HepG2 (cell line): ENCODE results near the gene FAF1. TPM values are rescaled to one million over a fixed set of nuclear protein-coding genes. Genes with fewer than 3 reads are reported as not detected.

Experiments
- ATAC-seq: fragments of 200-7000 bp; cut with Tn5 transposase; 3 replicates; pipeline ENCODE4 v1.9.1; 2020; ENCODE audit warnings: mild to moderate bottlenecking, moderate library complexity
- BruUV-seq: library from RNA; stranded (reverse); fragments of 400-500 nt; replicated peaks from 2 replicates; lab custom pipeline; 2021; lab: Mats Ljungman, UMichigan
- CTCF ChIA-PET: fragments of 300-600 bp; formaldehyde crosslinking; extraction: SDS; loops from one replicate; lab custom pipeline; 2021; ENCODE audit warnings: low total read pairs, inconsistent platforms, low intra/inter-chr PET ratio; lab: Yijun Ruan, JAX
- POLR2A ChIA-PET: fragments of 350-600 bp; sonication (Branson Sonifier 250); formaldehyde crosslinking; loops from one replicate; lab custom pipeline; 2020; ENCODE audit warnings: antibody characterized with exemption, inconsistent platforms; lab: Yijun Ruan, JAX
- DNase-seq: peaks from one replicate; pipeline ENCODE4 v3.0.0-alpha.2; 2015; ENCODE audit warnings: low spot score
- FAIRE-seq: peaks from 3 replicates; lab custom pipeline; 2011; peaks lifted over from hg19 to GRCh38; lab: Jason Lieb, UNC
- H2AFZ ChIP-seq: one replicate; pipeline ENCODE4 v1.6.1; 2011; ENCODE audit warnings: low read length, inconsistent platforms
- H3K27ac ChIP-seq: fragments of 300-600 bp; 3 replicates; pipeline ENCODE4 v1.8.0; 2011; ENCODE audit warnings: mixed run types, mild to moderate bottlenecking, mixed read lengths, low read length, inconsistent platforms; ENCODE audit not compliant: insufficient read depth; ENCODE audit errors: extremely low read length
- H3K27me3 ChIP-seq, 2 experiments: fragments of 200-600 bp in 1 of 2; 2 replicates in 1 of 2; 3 replicates in 1 of 2; pipeline versions ENCODE4 v1.6.0 to v1.8.0; 2011; ENCODE audit warnings: low read length in 2 of 2, mild to moderate bottlenecking in 2 of 2, moderate library complexity in 2 of 2, inconsistent platforms in 1 of 2; ENCODE audit not compliant: insufficient read depth in 2 of 2, control insufficient read depth in 1 of 2
- H3K36me3 ChIP-seq, 2 experiments: fragments of 200-600 bp in 1 of 2; replicated peaks in 1 of 2; 2 replicates in 1 of 2; 3 replicates in 1 of 2; pipeline versions ENCODE4 v1.5.1 to v1.8.0; 2011; ENCODE audit warnings: low read length in 2 of 2, inconsistent platforms in 1 of 2; ENCODE audit not compliant: insufficient read depth in 2 of 2, control insufficient read depth in 1 of 2
- H3K4me1 ChIP-seq: 2 replicates; pipeline ENCODE4 v1.5.1; 2012; ENCODE audit warnings: low read length, inconsistent platforms; ENCODE audit not compliant: insufficient read depth
- H3K4me2 ChIP-seq: 2 replicates; pipeline ENCODE4 v1.6.0; 2011; ENCODE audit warnings: low read depth, low read length, inconsistent platforms
- H3K4me3 ChIP-seq, 3 experiments: fragments of 200-600 bp in 1 of 3; sonication (generic), shearing (Covaris generic) in 1 of 3; replicated peaks in 1 of 3; 2 replicates each; pipeline ENCODE4 v1.5.1; 2011 to 2016; ENCODE audit warnings: low read length in 3 of 3, inconsistent platforms in 2 of 3, low read depth in 2 of 3, mild to moderate bottlenecking in 2 of 3, control low read depth in 1 of 3, mixed read lengths in 1 of 3; ENCODE audit not compliant: insufficient read depth in 1 of 3
- H3K79me2 ChIP-seq: one replicate; pipeline ENCODE4 v1.6.1; 2011; ENCODE audit warnings: low read length, inconsistent platforms; ENCODE audit not compliant: insufficient read depth
- H3K9ac ChIP-seq: 2 replicates; pipeline ENCODE4 v1.6.0; 2011; ENCODE audit warnings: mild to moderate bottlenecking, low read depth, low read length, inconsistent platforms; ENCODE audit not compliant: insufficient read depth
- H3K9me3 ChIP-seq: 2 replicates; pipeline ENCODE4 v1.5.1; 2012; ENCODE audit warnings: mild to moderate bottlenecking, low read length
- H4K20me1 ChIP-seq: 2 replicates; pipeline ENCODE4 v1.6.0; 2011; ENCODE audit warnings: inconsistent platforms, mild to moderate bottlenecking, low read length, moderate library complexity; ENCODE audit not compliant: insufficient read depth
- ARNT2 ChIP-seq: sonication (generic); formaldehyde crosslinking; IDR thresholded peaks from 2 replicates; pipeline ENCODE4 v1.8.0; 2022; ENCODE audit warnings: mild to moderate bottlenecking, low read depth, missing genetic modification reagents, moderate library complexity
- CENPBD1 ChIP-seq: sonication (generic); formaldehyde crosslinking; IDR thresholded peaks from 2 replicates; pipeline ENCODE4 v1.8.0; 2022; ENCODE audit warnings: missing genetic modification reagents, low read depth, mild to moderate bottlenecking, borderline replicate concordance
- CREM ChIP-seq, 2 experiments: sonication (generic) in 1 of 2; formaldehyde crosslinking in 1 of 2; IDR thresholded peaks; 2 replicates each; pipeline versions ENCODE4 v1.4.0 to v1.6.1; 2016 to 2020; ENCODE audit warnings: antibody characterized with exemption in 1 of 2, mild to moderate bottlenecking in 1 of 2, missing genetic modification reagents in 1 of 2
- KMT2A ChIP-seq: sonication (generic); formaldehyde crosslinking; IDR thresholded peaks from 2 replicates; pipeline ENCODE4 v1.4.0; 2020; ENCODE audit warnings: missing genetic modification reagents
- MEF2D ChIP-seq: sonication (generic); formaldehyde crosslinking; IDR thresholded peaks from 2 replicates; pipeline ENCODE4 v1.5.1; 2020; ENCODE audit warnings: mild to moderate bottlenecking, missing genetic modification reagents
- MTF1 ChIP-seq: sonication (generic); formaldehyde crosslinking; IDR thresholded peaks from 2 replicates; pipeline ENCODE4 v1.5.0; 2020; ENCODE audit warnings: missing genetic modification reagents
- MTF2 ChIP-seq: sonication (generic); formaldehyde crosslinking; IDR thresholded peaks from 2 replicates; pipeline ENCODE4 v1.5.0; 2020; ENCODE audit warnings: missing genetic modification reagents, borderline replicate concordance
- NFRKB ChIP-seq: fragments of 450-650 bp; IDR thresholded peaks from 2 replicates; pipeline ENCODE4 v1.6.1; 2017
- RARG ChIP-seq: sonication (generic); formaldehyde crosslinking; IDR thresholded peaks from 2 replicates; pipeline ENCODE4 v1.4.0; 2020; ENCODE audit warnings: low read depth, mild to moderate bottlenecking, missing genetic modification reagents
- SNAPC4 ChIP-seq: sonication (generic); formaldehyde crosslinking; IDR thresholded peaks from 2 replicates; pipeline ENCODE4 v1.4.0; 2020; ENCODE audit warnings: mild to moderate bottlenecking, missing genetic modification reagents
- SOX13 ChIP-seq, 3 experiments: fragments of 450-650 bp in 1 of 3; sonication (generic) in 1 of 3; formaldehyde crosslinking in 1 of 3; IDR thresholded peaks in 2 of 3; conservative IDR thresholded peaks in 1 of 3; 2 replicates each; pipeline versions ENCODE4 v1.5.0 to v1.6.1; 2016 to 2020; ENCODE audit warnings: antibody characterized with exemption in 1 of 3, mild to moderate bottlenecking in 1 of 3, missing compliant biosample characterization in 1 of 3, missing genetic modification reagents in 1 of 3, moderate library complexity in 1 of 3
- SP1 ChIP-seq, 2 experiments: fragments of 450-650 bp in 1 of 2; sonication (generic) in 1 of 2; formaldehyde crosslinking in 1 of 2; IDR thresholded peaks; 2 replicates each; pipeline versions ENCODE4 v1.4.0 to v1.6.1; 2016 to 2020; ENCODE audit warnings: missing genetic modification reagents in 1 of 2
- TOE1 ChIP-seq: sonication (generic); formaldehyde crosslinking; IDR thresholded peaks from 2 replicates; pipeline ENCODE4 v1.4.0; 2020; ENCODE audit warnings: mild to moderate bottlenecking, missing genetic modification reagents
- TRIM24 ChIP-seq: sonication (generic); formaldehyde crosslinking; IDR thresholded peaks from 2 replicates; pipeline ENCODE4 v1.8.0; 2022; ENCODE audit warnings: mild to moderate bottlenecking, missing genetic modification reagents
- ZNF367 ChIP-seq: sonication (generic); formaldehyde crosslinking; IDR thresholded peaks from 2 replicates; pipeline ENCODE4 v1.4.0; 2020; ENCODE audit warnings: missing genetic modification reagents, borderline replicate concordance
- ZNF7 ChIP-seq: IDR thresholded peaks from 2 replicates; pipeline ENCODE4 v1.6.1; 2016; ENCODE audit warnings: missing biosample characterization, missing genetic modification reagents
- ZNF746 ChIP-seq: sonication (generic); formaldehyde crosslinking; IDR thresholded peaks from 2 replicates; pipeline ENCODE4 v1.8.0; 2022; ENCODE audit warnings: mild to moderate bottlenecking, missing genetic modification reagents
- ZNF839 ChIP-seq: sonication (generic); formaldehyde crosslinking; IDR thresholded peaks from 2 replicates; pipeline ENCODE4 v1.4.0; 2020; ENCODE audit warnings: missing genetic modification reagents, mild to moderate bottlenecking, borderline replicate concordance
- WGBS: methylation state at CpG from one replicate; pipeline ENCODE4 v1.1.6; 2017; ENCODE audit warnings: low lambda C conversion rate; 5-methylcytosine and 5-hydroxymethylcytosine counted together
- in situ Hi-C: cut with HindIII; loops from 2 replicates; pipeline ENCODE4 v1.10.0; 2017; ENCODE audit warnings: low pct_unique_long_range_greater_than_20kb; ENCODE audit not compliant: extremely low pct_ligation_motif_present
- intact Hi-C: fragments of 100-400 bp; cut with micrococcal nuclease; formaldehyde crosslinking; loops from one replicate; pipeline ENCODE4 v1.10.0; 2022; ENCODE audit not compliant: unreplicated experiment
- polyA plus RNA-seq, 8 experiments: library from polyadenylated mRNA; depleted of rRNA in 3 of 8; stranded (reverse) in 7 of 8; unstranded in 1 of 8; fragments of >200 nt; fragmentation: Illumina TruSeq in 4 of 8; extraction: Trizol in 4 of 8; gene quantifications; 2 replicates each; pipeline versions ENCODE4 v1.2.1 to v1.2.3, GENCODE V29; 2011 to 2016; ENCODE audit warnings: low read depth in 4 of 8, missing spikeins in 1 of 8, mixed read lengths in 1 of 8; ENCODE audit not compliant: insufficient read depth in 1 of 8
- total RNA-seq, 5 experiments: library from RNA; depleted of rRNA; stranded (reverse); fragments of >200 nt; fragmentation: Illumina TruSeq; extraction: Trizol; gene quantifications; 2 replicates each; pipeline ENCODE4 v1.2.3, GENCODE V29; 2016; ENCODE audit warnings: low read depth in 1 of 5

Gene FAF1
- total and polyA plus RNA-seq, 2 of the 13 experiments (the other 11 are each of a cell fraction or from before 2014, with no cell fraction given): 19.4 to 63.3 TPM

GRCh38 chr1:50783286-50783685 is 176.8 kb downstream of the FAF1 start:
- Histone ChIP-seq H3K4me2 (no peak overlapping the region), H3K27me3 (no peaks in the 10 kb centered on the region), H2AFZ (no peak overlapping the region), H3K4me3 (no peak overlapping the region), H3K4me1 (peaks cover 10% of the 10 kb centered on the region), H3K9me3 (no peaks in the 10 kb centered on the region), H3K27ac (no peak overlapping the region), H3K36me3 (peaks cover 6 to 28% of the 10 kb centered on the region in 2 experiments; a peak in 4 of 5 replicates), H3K9ac (no peak overlapping the region), H3K79me2 (no peaks in the 10 kb centered on the region), H4K20me1 (no peaks in the 10 kb centered on the region)
- ChIA-PET CTCF (no interaction called here), POLR2A (no interaction called here)
- in situ Hi-C loops (no loop called here), intact Hi-C loops (no loop called here)
- DNase-seq (no peak), FAIRE-seq (no peak), ATAC-seq (no peak)
- BruUV-seq: no TSS peak
- 97% methylated on average over 9 of the region's 9 CpGs for WGBS
- TF ChIP-seq CENPBD1: no peak
- no peak for TF ChIP-seq KMT2A (CRISPR knock-in tag)
- TF ChIP-seq NFRKB: no peak
- no peak for TF ChIP-seq ZNF839 (CRISPR knock-in tag)
- no peak for TF ChIP-seq SNAPC4 (CRISPR knock-in tag)
- no peak for TF ChIP-seq SP1 (IDR thresholded peaks at IDR 0.05)
- TF ChIP-seq SP1 (CRISPR knock-in tag; IDR thresholded peaks at IDR 0.05): no peak
- no peak for TF ChIP-seq MTF1 (CRISPR knock-in tag)
- TF ChIP-seq ZNF7 (CRISPR knock-in tag): no peak
- TF ChIP-seq TRIM24 (CRISPR knock-in tag): no peak
- no peak for TF ChIP-seq CREM (IDR thresholded peaks at IDR 0.05)
- no peak for TF ChIP-seq CREM (CRISPR knock-in tag; IDR thresholded peaks at IDR 0.05)
- no peak for TF ChIP-seq MTF2 (CRISPR knock-in tag)
- no peak for TF ChIP-seq SOX13 (IDR thresholded peaks at IDR 0.05)
- TF ChIP-seq SOX13 (CRISPR knock-in tag; conservative IDR thresholded peaks at IDR 0.05 in 1 of 2, IDR thresholded peaks at IDR 0.05 in 1 of 2): no peak
- no peak for TF ChIP-seq ZNF367 (CRISPR knock-in tag)
- TF ChIP-seq ARNT2 (CRISPR knock-in tag): no peak
- TF ChIP-seq MEF2D (CRISPR knock-in tag): no peak
- TF ChIP-seq RARG: no peak
- TF ChIP-seq TOE1: no peak
- no peak for TF ChIP-seq ZNF746
